Testis (tissue), 2 donors: Measurements from ENCODE around the gene HNRNPL.

Experiments used
- POLR2A ChIP-seq: fragments of 450-650 bp; IDR thresholded peaks from one replicate; pipeline ENCODE4 v1.6.1; 2017; ENCODE audit warnings: antibody characterized with exemption, mild to moderate bottlenecking, moderate library complexity
- TF ChIP-seq, protein P1 (sequence below), 3 experiments: fragments of 450-650 bp in 2 of 3; fragments of 200-600 bp in 1 of 3; sonication (generic) in 1 of 3; IDR thresholded peaks; one replicate each; pipeline ENCODE4 v1.5.1; 2016 to 2019; ENCODE audit warnings: antibody characterized with exemption in 3 of 3, mild to moderate bottlenecking in 2 of 3, moderate library complexity in 1 of 3

GRCh38 chr19:38891771-38892170, 42.0 kb upstream of the HNRNPL start:
- TF ChIP-seq, protein P1, sequence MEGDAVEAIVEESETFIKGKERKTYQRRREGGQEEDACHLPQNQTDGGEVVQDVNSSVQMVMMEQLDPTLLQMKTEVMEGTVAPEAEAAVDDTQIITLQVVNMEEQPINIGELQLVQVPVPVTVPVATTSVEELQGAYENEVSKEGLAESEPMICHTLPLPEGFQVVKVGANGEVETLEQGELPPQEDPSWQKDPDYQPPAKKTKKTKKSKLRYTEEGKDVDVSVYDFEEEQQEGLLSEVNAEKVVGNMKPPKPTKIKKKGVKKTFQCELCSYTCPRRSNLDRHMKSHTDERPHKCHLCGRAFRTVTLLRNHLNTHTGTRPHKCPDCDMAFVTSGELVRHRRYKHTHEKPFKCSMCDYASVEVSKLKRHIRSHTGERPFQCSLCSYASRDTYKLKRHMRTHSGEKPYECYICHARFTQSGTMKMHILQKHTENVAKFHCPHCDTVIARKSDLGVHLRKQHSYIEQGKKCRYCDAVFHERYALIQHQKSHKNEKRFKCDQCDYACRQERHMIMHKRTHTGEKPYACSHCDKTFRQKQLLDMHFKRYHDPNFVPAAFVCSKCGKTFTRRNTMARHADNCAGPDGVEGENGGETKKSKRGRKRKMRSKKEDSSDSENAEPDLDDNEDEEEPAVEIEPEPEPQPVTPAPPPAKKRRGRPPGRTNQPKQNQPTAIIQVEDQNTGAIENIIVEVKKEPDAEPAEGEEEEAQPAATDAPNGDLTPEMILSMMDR (IDR thresholded peaks at IDR 0.05), result no peak
- TF ChIP-seq POLR2A, result no peak
